IPS DF 4.7 (cell line): ENCODE data around the gene NSD1.
"Not testable (repeated sequence)": the region's sequence is repeated elsewhere in the genome, so short reads cannot be mapped to it uniquely, and the experiment has no call there.

Experiments used
- DNase-seq: peaks from one replicate; pipeline ENCODE4 v3.0.0-alpha.2; 2013; ENCODE audit warnings: low spot score; ENCODE audit errors: extremely low read depth

The NSD1 gene

GRCh38 chr5:177177847-177178437, 44.4 kb downstream of the NSD1 start:
- not testable (repeated sequence) for DNase-seq

DNA sequence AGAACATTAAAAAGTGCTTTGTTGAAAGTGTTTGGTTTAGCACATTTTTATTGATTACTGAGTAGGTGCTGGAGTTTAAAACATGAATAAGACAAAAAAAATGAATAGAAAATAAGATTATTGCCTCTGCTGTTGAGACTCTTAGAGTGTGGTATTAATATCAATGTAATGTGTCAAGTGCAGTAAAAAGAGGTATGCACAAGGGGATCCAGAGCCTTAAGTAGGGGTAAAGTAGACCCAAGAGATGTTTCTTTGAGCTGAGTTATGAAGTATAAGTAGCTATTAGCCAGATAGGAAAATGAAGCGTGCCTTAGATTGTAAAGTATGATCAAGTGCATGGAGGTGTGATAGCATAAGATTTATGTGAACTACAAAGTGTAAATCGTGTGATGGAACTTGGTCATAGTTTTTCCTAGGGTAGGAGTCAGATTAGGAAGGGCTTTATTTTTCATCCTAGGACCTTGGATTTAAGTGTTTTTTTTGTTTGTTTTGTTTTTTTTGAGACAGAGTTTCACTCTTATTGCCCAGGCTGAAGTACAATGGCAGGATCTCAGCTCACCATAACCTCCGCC, 45.2 kb downstream of the NSD1 start:
- no peak for DNase-seq

DNA sequence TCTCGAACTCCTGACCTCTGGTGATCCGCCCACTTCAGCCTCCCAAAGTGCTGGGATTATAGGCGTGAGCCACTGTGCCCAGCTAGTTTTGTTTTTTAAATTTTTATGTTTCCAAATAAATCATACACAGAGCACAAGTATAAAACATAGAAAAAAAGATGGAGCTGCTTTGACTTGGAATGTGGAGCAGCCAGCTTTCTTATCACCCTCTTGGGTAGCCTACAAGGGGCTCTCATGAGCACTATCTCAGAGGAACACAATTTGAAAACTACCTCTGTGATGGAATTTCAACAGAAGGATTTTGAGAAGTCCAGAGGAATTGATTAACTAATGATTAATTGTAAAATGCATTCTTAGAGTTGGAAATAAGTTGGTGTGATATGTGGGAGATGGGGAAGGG, 45.9 kb downstream of the NSD1 start:
- DNase-seq, result no peak

GRCh38 chr5:177183142-177183541, 49.6 kb downstream of the NSD1 start:
- DNase-seq, result no peak

GRCh38 chr5:177183766-177184360, 50.3 kb downstream of the NSD1 start:
- DNase-seq, result no peak

- DNase-seq, result no peak
These were observed 52.4 kb downstream of the NSD1 start for GRCh38 chr5:177185993-177186392.

DNA sequence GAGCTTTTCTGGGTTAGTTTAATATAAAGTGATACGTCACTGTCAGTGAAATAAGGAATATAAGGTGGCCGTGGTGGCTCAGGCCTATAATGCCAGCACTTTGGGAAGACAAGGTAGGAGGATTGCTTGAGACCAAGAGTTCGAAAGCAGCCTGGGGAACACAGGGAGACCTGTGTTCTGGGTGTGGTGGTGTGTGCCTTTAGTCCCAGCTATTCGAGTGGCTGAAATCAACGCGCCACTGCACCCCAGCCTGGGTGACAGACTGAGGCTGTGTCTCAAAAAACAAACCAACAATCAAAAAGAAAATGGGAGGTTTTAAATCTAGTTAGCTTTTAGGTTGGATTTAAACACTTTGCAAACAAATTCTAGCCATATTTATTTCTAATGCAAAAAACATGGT, 53.1 kb downstream of the NSD1 start:
- no peak for DNase-seq

- DNase-seq, result no peak
These were observed 55.2 kb downstream of the NSD1 start for GRCh38 chr5:177188775-177189174.

DNA sequence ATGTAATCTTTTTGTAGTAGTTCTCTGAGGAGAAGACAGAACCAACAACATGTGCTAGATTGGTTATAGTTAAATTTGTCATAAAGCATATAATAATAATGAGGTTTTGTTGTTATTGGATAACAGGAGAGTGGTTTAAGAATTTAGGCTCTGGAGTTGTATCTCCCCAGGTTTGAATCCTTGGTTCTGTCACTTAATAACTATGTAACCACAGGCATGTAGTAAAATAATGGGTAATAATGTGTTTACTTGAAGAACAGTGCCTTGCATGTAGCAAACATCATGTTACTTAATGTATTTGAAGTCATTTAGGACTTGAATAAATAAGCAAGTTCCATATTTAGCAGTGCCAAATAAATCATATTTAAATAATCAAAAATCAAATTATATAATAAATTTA, 55.8 kb downstream of the NSD1 start:
- DNase-seq, result no peak

GRCh38 chr5:177189965-177190364, 56.4 kb downstream of the NSD1 start:
- DNase-seq, result no peak

DNA sequence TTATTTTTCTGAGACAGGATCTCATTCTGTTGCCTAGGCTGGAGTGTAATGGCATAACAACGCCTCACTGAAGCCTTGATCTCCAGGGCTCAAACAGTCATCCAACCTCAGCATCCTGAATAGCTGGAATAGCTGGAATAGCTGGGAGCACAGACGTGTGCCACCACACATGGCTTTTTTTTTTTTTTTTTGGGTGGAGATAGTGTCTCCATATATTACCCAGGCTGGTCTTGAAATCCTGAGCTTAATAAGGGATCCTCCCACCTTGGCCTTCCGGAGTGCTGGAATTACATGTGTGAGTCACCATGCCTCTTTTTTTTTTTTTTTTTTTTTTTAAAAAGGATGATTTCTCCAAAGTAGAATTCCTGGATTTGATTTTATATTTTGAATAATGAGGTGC, 60.7 kb downstream of the NSD1 start:
- DNase-seq, result no peak

- no peak for DNase-seq
These were observed 61.9 kb downstream of the NSD1 start for GRCh38 chr5:177195307-177195952.

GRCh38 chr5:177198738-177199137, 65.2 kb downstream of the NSD1 start:
- no peak for DNase-seq

DNA sequence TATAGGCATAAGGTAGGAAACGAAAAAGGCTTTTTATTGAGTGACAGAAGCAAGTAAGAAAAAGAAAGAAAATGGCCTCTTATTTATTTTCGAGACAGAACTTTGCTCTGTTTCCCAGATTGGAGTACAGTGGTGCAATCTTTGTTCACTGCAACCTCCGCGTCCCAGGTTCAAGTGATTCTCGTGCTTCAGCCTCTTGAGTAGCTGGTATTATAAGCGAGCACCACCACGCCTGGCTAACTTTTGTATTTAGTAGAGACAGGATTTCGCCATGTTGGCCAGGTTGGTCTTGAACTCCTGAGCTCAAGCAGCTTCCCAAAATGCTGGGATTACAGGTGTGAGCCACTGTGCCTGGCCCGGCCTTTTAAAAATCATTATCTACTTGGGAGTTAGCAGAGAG, 70.7 kb downstream of the NSD1 start:
- DNase-seq, result no peak

DNA sequence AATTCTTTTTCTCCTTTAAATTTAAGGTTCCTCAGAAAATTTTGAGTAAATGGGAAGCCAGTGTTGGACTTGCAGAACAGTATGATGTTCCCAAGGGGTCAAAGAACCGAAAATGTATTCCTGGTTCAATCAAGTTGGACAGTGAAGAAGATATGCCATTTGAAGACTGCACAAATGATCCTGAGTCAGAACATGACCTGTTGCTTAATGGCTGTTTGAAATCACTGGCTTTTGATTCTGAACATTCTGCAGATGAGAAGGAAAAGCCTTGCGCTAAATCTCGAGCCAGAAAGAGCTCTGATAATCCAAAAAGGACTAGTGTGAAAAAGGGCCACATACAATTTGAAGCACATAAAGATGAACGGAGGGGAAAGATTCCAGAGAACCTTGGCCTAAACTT, 76.0 kb downstream of the NSD1 start:
- no peak for DNase-seq

DNA sequence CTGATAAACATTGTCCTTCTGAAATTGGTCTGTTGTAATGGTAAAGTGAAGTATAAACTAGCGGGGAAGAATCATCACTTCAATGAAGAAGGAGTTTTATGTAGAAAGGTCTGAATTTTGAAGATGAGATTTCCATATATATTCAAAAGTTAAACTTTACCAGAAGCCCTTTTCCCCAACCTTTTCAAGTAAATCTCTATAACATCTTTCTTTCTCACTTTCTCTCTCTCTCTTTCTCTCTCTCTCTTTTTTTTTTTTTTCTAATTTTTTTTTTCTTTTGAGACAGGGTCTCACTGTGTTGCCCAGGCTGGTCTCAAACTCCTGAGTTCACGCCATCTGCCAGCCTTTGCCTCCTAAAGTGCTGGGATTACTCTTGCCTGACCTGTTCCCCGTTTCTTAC, 78.7 kb downstream of the NSD1 start:
- no peak for DNase-seq

DNA sequence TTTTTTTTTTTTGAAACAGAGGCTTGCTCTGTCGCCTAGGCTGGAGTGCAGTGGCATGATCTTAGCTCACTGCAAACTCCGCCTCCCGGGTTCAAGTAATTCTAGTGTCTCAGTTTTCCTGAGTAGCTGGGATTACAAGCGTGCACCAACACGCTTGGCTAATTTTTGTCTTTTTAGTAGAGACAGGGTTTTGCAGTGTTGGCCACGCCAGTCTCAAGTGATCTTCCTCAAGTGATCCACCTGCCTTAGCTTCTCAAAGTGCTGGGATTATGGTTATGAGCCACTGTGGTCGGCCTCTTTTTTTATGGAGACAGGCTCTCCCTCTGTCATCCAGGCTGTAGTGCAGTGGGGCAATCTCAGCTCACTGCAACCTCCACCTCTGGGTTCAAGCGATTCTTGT, 87.0 kb downstream of the NSD1 start:
- no peak for DNase-seq

GRCh38 chr5:177222269-177222668, 88.7 kb downstream of the NSD1 start:
- DNase-seq, result no peak

DNA sequence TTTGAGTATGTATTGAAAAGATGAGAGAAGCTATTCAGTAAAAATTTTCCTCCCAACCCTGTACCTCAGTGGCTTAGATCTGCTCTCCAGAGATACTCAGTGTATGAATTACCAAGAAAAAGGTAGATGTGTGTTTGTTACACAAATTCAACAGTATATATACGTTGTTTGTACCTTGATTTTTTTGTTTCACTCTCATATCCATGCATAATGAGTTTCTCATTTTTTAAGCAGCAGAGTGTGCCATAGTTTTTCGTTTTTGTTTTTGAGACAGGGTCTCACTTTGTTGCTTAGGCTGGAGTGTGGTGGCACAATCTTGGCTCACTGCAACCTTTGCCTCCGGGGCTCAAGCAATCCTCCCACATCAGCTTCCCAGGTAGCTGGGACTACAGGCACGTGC, 92.2 kb downstream of the NSD1 start:
- no peak for DNase-seq

GRCh38 chr5:177226860-177227259, 93.3 kb downstream of the NSD1 start:
- no peak for DNase-seq

- DNase-seq, result no peak
These were observed 95.2 kb downstream of the NSD1 start for GRCh38 chr5:177228751-177229150.

DNA sequence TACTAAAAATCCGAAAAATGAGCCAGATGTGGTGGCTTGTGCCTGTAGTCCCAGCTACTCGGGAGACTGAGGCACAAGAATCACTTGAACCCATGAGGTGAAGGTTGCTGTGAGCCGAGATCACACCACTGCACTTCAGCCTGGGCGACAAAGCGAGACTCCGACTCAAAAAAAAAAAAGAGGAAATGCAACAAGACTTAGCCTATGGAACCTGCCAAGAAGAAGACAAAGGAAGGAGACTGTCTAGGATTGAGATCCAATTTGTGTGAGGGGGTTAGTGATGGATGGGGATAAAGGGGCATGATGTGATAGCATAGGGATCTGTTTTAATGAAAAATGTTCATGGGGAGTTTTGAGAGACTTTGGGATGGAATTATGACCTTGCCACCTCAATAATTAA, 97.1 kb downstream of the NSD1 start:
- DNase-seq, result no peak
